GM12878 (cell line): ENCODE data around the gene RASSF8. TPM values are rescaled to one million over a fixed set of nuclear protein-coding genes. Genes with fewer than 3 reads are reported as not detected.

Experiments
- ATAC-seq: fragments of 200-7000 bp; cut with Tn5 transposase; 3 replicates; pipeline ENCODE4 v1.9.1; 2020; ENCODE audit warnings: mild to moderate bottlenecking, moderate library complexity
- BruUV-seq: library from RNA; stranded (reverse); fragments of 400-500 nt; replicated peaks from 2 replicates; lab custom pipeline; 2021; lab: Mats Ljungman, UMichigan
- CTCF ChIA-PET: fragments of 300-600 bp; sonication (Branson Sonifier 250); formaldehyde crosslinking; extraction: SDS; loops from one replicate; lab custom pipeline; 2021; ENCODE audit warnings: inconsistent platforms; lab: Yijun Ruan, JAX
- POLR2A ChIA-PET: fragments of 350-600 bp; formaldehyde crosslinking; extraction: SDS; loops from one replicate; lab custom pipeline; 2021; ENCODE audit warnings: inconsistent platforms; lab: Charles Lee
- RAD21 ChIA-PET: fragments of 300-600 bp; sonication (Branson Sonifier 250); formaldehyde crosslinking; loops from one replicate; lab custom pipeline; 2023; ENCODE audit warnings: antibody characterized with exemption; ENCODE audit not compliant: unreplicated experiment; lab: Charles Lee
- SMC1A ChIA-PET: fragments of 300-600 bp; sonication (Branson Sonifier 250); formaldehyde crosslinking; loops from one replicate; lab custom pipeline; 2023; ENCODE audit not compliant: unreplicated experiment, uncharacterized antibody; lab: Charles Lee
- DNase-seq: peaks from one replicate; pipeline ENCODE4 v3.0.0-alpha.2; 2011; ENCODE audit warnings: low read depth, low spot score
- FAIRE-seq: peaks from 3 replicates; lab custom pipeline; 2011; peaks lifted over from hg19 to GRCh38; lab: Jason Lieb, UNC
- H2AFZ ChIP-seq: 2 replicates; pipeline ENCODE4 v1.6.0; 2011; ENCODE audit warnings: low read depth, low read length, control low read depth; ENCODE audit not compliant: control insufficient read depth
- H3K27ac ChIP-seq: 2 replicates; pipeline ENCODE4 v1.5.1; 2011; ENCODE audit warnings: control low read depth; ENCODE audit not compliant: control insufficient read depth, insufficient read depth
- H3K27me3 ChIP-seq, 2 experiments: replicated peaks in 1 of 2; 2 replicates each; pipeline versions ENCODE4 v1.6.0 to v1.6.1; 2011; ENCODE audit warnings: low read length in 1 of 2; ENCODE audit not compliant: control insufficient read depth in 2 of 2, insufficient read depth in 2 of 2
- H3K36me3 ChIP-seq, 2 experiments: 2 replicates each; pipeline ENCODE4 v1.5.1; 2011; ENCODE audit warnings: low read length in 1 of 2; ENCODE audit not compliant: control insufficient read depth in 2 of 2, insufficient read depth in 2 of 2
- H3K4me1 ChIP-seq: 2 replicates; pipeline ENCODE4 v1.6.1; 2011; ENCODE audit warnings: mild to moderate bottlenecking, low read length, moderate library complexity, mixed read lengths; ENCODE audit not compliant: control insufficient read depth, insufficient read depth
- H3K4me2 ChIP-seq: 2 replicates; pipeline ENCODE4 v1.6.0; 2011; ENCODE audit warnings: control low read depth; ENCODE audit not compliant: control insufficient read depth, insufficient read depth
- H3K4me3 ChIP-seq: fragments of 200-600 bp; sonication (generic); 2 replicates; pipeline ENCODE4 v1.5.1; 2016
- H3K79me2 ChIP-seq: 2 replicates; pipeline ENCODE4 v1.6.0; 2011; ENCODE audit warnings: low read length; ENCODE audit not compliant: control insufficient read depth, insufficient read depth
- H3K9ac ChIP-seq: 2 replicates; pipeline ENCODE4 v1.8.0; 2011; ENCODE audit warnings: low read length, control low read depth, mixed read lengths; ENCODE audit not compliant: control insufficient read depth, insufficient read depth
- H3K9me3 ChIP-seq: replicated peaks from 3 replicates; pipeline ENCODE4 v1.5.1; 2011; ENCODE audit warnings: mild to moderate bottlenecking, low read length; ENCODE audit not compliant: control insufficient read depth, insufficient read depth
- H4K20me1 ChIP-seq: 2 replicates; pipeline ENCODE4 v1.6.0; 2011; ENCODE audit not compliant: control insufficient read depth, insufficient read depth
- CBX3 ChIP-seq: fragments of 200-600 bp; sonication (generic); IDR thresholded peaks from 2 replicates; pipeline ENCODE4 v1.6.1; 2016; ENCODE audit warnings: low read depth, borderline replicate concordance
- CEBPB ChIP-seq, 2 experiments: fragments of 150-350 bp in 1 of 2; IDR thresholded peaks; 2 replicates each; pipeline ENCODE4 v1.6.1; 2012 to 2014; ENCODE audit warnings: low read depth in 2 of 2, low read length in 2 of 2, borderline replicate concordance in 1 of 2, inconsistent platforms in 1 of 2
- CHD1 ChIP-seq: IDR thresholded peaks from 2 replicates; pipeline ENCODE4 v1.6.1; 2012; ENCODE audit warnings: low read depth, low read length, improper control_type of control experiment
- CHD2 ChIP-seq: IDR thresholded peaks from 2 replicates; pipeline ENCODE4 v1.6.1; 2011; ENCODE audit warnings: low read depth, low read length, improper control_type of control experiment, borderline replicate concordance
- HDGF ChIP-seq: fragments of 450-650 bp; IDR thresholded peaks from 2 replicates; pipeline ENCODE4 v1.6.1; 2016; ENCODE audit warnings: antibody characterized with exemption
- IRF3 ChIP-seq: fragments of 450-650 bp; IDR thresholded peaks from 2 replicates; pipeline ENCODE4 v1.6.1; 2014; ENCODE audit warnings: mild to moderate bottlenecking
- JUNB ChIP-seq: IDR thresholded peaks from 2 replicates; pipeline ENCODE4 v1.6.1; 2016; ENCODE audit warnings: antibody characterized with exemption, mild to moderate bottlenecking
- MAX ChIP-seq: IDR thresholded peaks from 2 replicates; pipeline ENCODE4 v1.6.1; 2012; ENCODE audit warnings: low read depth, low read length, improper control_type of control experiment
- MLLT1 ChIP-seq: fragments of 450-650 bp; IDR thresholded peaks from 2 replicates; pipeline ENCODE4 v1.6.1; 2016; ENCODE audit warnings: mild to moderate bottlenecking
- MTA2 ChIP-seq: fragments of 450-650 bp; IDR thresholded peaks from 2 replicates; pipeline ENCODE4 v1.6.1; 2016; ENCODE audit warnings: low read depth, mild to moderate bottlenecking, moderate library complexity
- NFXL1 ChIP-seq: fragments of 450-650 bp; IDR thresholded peaks from 2 replicates; pipeline ENCODE4 v1.6.1; 2017; ENCODE audit warnings: antibody characterized with exemption, mild to moderate bottlenecking, borderline replicate concordance
- NRF1 ChIP-seq: conservative IDR thresholded peaks from 2 replicates; pipeline ENCODE4 v1.6.1; 2011; ENCODE audit warnings: mild to moderate bottlenecking, low read depth, low read length, improper control_type of control experiment
- SMARCA5 ChIP-seq: fragments of 450-650 bp; IDR thresholded peaks from 2 replicates; pipeline ENCODE4 v1.6.1; 2017; ENCODE audit warnings: mild to moderate bottlenecking
- SMC3 ChIP-seq: IDR thresholded peaks from 2 replicates; pipeline ENCODE4 v1.6.1; 2011; ENCODE audit warnings: low read length, improper control_type of control experiment, borderline replicate concordance
- SPI1 ChIP-seq: IDR thresholded peaks from 2 replicates; pipeline ENCODE4 v1.6.1; 2011; ENCODE audit warnings: low read depth, mild to moderate bottlenecking, low read length, moderate library complexity, borderline replicate concordance; ENCODE audit not compliant: insufficient read depth
- YBX1 ChIP-seq: fragments of 450-650 bp; IDR thresholded peaks from 2 replicates; pipeline ENCODE4 v1.6.1; 2016; ENCODE audit warnings: antibody characterized with exemption
- ZNF592 ChIP-seq: fragments of 450-650 bp; IDR thresholded peaks from 2 replicates; pipeline ENCODE4 v1.6.1; 2017; ENCODE audit warnings: mild to moderate bottlenecking, moderate library complexity
- ZNF622 ChIP-seq: fragments of 450-650 bp; IDR thresholded peaks from 2 replicates; pipeline ENCODE4 v1.6.1; 2017; ENCODE audit warnings: mild to moderate bottlenecking, inconsistent platforms
- ZZZ3 ChIP-seq: IDR thresholded peaks from 2 replicates; pipeline ENCODE4 v1.6.1; 2011; ENCODE audit warnings: low read depth; ENCODE audit not compliant: control insufficient read depth, insufficient read length
- WGBS: methylation state at CpG from one replicate; pipeline ENCODE4 v1.1.6; 2016; ENCODE audit warnings: low lambda C conversion rate; ENCODE audit not compliant: insufficient replicate concordance, insufficient coverage; ENCODE audit errors: missing lambda C conversion rate; 5-methylcytosine and 5-hydroxymethylcytosine counted together
- in situ Hi-C: fragments of 300-500 bp; cut with MboI; formaldehyde crosslinking; loops from 9 replicates; pipeline ENCODE4 v1.14.3; 2018; ENCODE audit warnings: mixed read lengths
- intact Hi-C: fragments of 100-400 bp; cut with micrococcal nuclease; formaldehyde crosslinking; loops from one replicate; pipeline ENCODE4 v1.14.2; 2022; ENCODE audit not compliant: unreplicated experiment
- polyA plus RNA-seq, 11 experiments: library from polyadenylated mRNA; depleted of rRNA in 4 of 11; unstranded in 6 of 11; stranded (reverse) in 5 of 11; fragments of >200 nt; fragmentation: Nextera tagmentation in 4 of 11; fragmentation: Illumina TruSeq in 1 of 11; extraction: Ambion mirVana in 4 of 11; extraction: Trizol in 1 of 11; gene quantifications; 1 replicate in 1 of 11; 2 replicates in 10 of 11; pipeline versions ENCODE4 v1.2.1 to v1.2.3, GENCODE V29; 2011 to 2016; ENCODE audit warnings: inconsistent platforms in 2 of 11, missing spikeins in 2 of 11, low read depth in 1 of 11
- total RNA-seq, 4 experiments: library from RNA; depleted of rRNA in 3 of 4; stranded (reverse); fragments of >200 nt in 3 of 4; fragmentation: Illumina TruSeq in 1 of 4; extraction: Trizol in 1 of 4; gene quantifications; 2 replicates each; pipeline versions ENCODE4 v1.2.1 to v1.2.3, GENCODE V29; 2013 to 2021

The RASSF8 gene
- total and polyA plus RNA-seq, 10 of the 15 experiments (the other 5 are each of a cell fraction or from before 2014, with no cell fraction given) = 0.06 to 0.18 (median 0.08) TPM; not detected in 6

GRCh38 chr12:26037615-26038220 is 79.2 kb downstream of the RASSF8 start:
- Histone ChIP-seq H2AFZ (no peak overlapping the region), H3K27me3 (no peaks in the 10 kb centered on the region), H3K36me3 (no peaks in the 10 kb centered on the region), H4K20me1 (no peaks in the 10 kb centered on the region), H3K9ac (no peak overlapping the region), H3K4me3 (no peak overlapping the region), H3K79me2 (no peaks in the 10 kb centered on the region), H3K27ac (no peak overlapping the region), H3K4me2 (no peak overlapping the region), H3K9me3 (no peaks in the 10 kb centered on the region), H3K4me1 (no peaks in the 10 kb centered on the region)
- no peak for ATAC-seq
- intact Hi-C loops = no loop called here
- 72% methylated on average over 2 of the region's 2 CpGs for WGBS
- no peak for FAIRE-seq
- no peak for DNase-seq
- ChIA-PET CTCF (interaction anchor here (0.6 to 2.1 kb wide), 3 partner anchors 10 to 602 kb away, joined by 3 to 7 read pairs (median 5); no protein-coding TSS in a partner anchor), POLR2A (no interaction called here), RAD21 (no interaction called here), SMC1A (interaction anchor here (0.8 to 2.1 kb wide), 3 partner anchors 22 to 843 kb away, joined by 3 to 7 read pairs (median 5); partner anchors contain the start of genes DNAI7 and ETFRF1)
- in situ Hi-C loops = no loop called here
- no TSS peak for BruUV-seq
- TF ChIP-seq SMARCA5 = no peak
- TF ChIP-seq CHD1 = no peak
- TF ChIP-seq CHD2 = no peak
- TF ChIP-seq CBX3 = no peak
- no peak for TF ChIP-seq ZNF592
- no peak for TF ChIP-seq NRF1
- no peak for TF ChIP-seq ZZZ3
- TF ChIP-seq SMC3 = no peak
- TF ChIP-seq SPI1 = no peak
- TF ChIP-seq YBX1 = no peak
- no peak for TF ChIP-seq JUNB
- TF ChIP-seq IRF3 = no peak
- no peak for TF ChIP-seq NFXL1
- no peak for TF ChIP-seq MLLT1
- TF ChIP-seq MTA2 = no peak
- no peak for TF ChIP-seq ZNF622
- TF ChIP-seq CEBPB (IDR thresholded peaks at IDR 0.05; ENCODE audit: borderline replicate concordance in 1 of 2, low read depth in 2 of 2, low read length in 2 of 2) = no peak
- TF ChIP-seq HDGF = no peak
- no peak for TF ChIP-seq MAX
